Prostate gland (tissue), 2 donors: Measurements from ENCODE around the gene ZBTB45.

Experiments
- POLR2A ChIP-seq: fragments of 450-650 bp; IDR thresholded peaks from one replicate; pipeline ENCODE4 v1.6.1; 2016; ENCODE audit warnings: antibody characterized with exemption, mild to moderate bottlenecking
- POLR2AphosphoS5 ChIP-seq: sonication (generic); formaldehyde crosslinking; IDR thresholded peaks from one replicate; pipeline ENCODE4 v1.6.1; 2017; ENCODE audit warnings: antibody characterized with exemption
- TF ChIP-seq, protein P1 (sequence below), 4 experiments: fragments of 200-600 bp in 2 of 4; fragments of 450-650 bp in 2 of 4; sonication (generic) in 2 of 4; IDR thresholded peaks; 1 replicate in 3 of 4; 2 replicates in 1 of 4; pipeline ENCODE4 v1.5.1; 2016 to 2019; ENCODE audit warnings: antibody characterized with exemption in 4 of 4, mild to moderate bottlenecking in 2 of 4, moderate library complexity in 2 of 4

GRCh38 chr19:58546019-58546530 lies 26.5 kb upstream of the ZBTB45 start:
- TF ChIP-seq, protein P1, sequence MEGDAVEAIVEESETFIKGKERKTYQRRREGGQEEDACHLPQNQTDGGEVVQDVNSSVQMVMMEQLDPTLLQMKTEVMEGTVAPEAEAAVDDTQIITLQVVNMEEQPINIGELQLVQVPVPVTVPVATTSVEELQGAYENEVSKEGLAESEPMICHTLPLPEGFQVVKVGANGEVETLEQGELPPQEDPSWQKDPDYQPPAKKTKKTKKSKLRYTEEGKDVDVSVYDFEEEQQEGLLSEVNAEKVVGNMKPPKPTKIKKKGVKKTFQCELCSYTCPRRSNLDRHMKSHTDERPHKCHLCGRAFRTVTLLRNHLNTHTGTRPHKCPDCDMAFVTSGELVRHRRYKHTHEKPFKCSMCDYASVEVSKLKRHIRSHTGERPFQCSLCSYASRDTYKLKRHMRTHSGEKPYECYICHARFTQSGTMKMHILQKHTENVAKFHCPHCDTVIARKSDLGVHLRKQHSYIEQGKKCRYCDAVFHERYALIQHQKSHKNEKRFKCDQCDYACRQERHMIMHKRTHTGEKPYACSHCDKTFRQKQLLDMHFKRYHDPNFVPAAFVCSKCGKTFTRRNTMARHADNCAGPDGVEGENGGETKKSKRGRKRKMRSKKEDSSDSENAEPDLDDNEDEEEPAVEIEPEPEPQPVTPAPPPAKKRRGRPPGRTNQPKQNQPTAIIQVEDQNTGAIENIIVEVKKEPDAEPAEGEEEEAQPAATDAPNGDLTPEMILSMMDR (IDR thresholded peaks at IDR 0.05): no peak
- no peak for TF ChIP-seq POLR2A
- TF ChIP-seq POLR2AphosphoS5: no peak
